Measurements from ENCODE around the gene MAP3K13. TPM values are rescaled to one million over a fixed set of nuclear protein-coding genes. Genes with fewer than 3 reads are reported as not detected.

Gene MAP3K13
- total RNA-seq, 4 donors from 2014 or later, result 17.2 to 42.6 (median 31.9) TPM

- Histone ChIP-seq H3K36me3 (no peaks in the 10 kb centered on the region), H3K4me1 (peaks cover 0 to 13% (median 4%) of the 10 kb centered on the region in 4 donors), H3K4me3 (no peak overlapping the region), H3K27me3 (no peaks in the 10 kb centered on the region), H3K27ac (no peak overlapping the region), H3K9me3 (no peaks in the 10 kb centered on the region)
- WGBS, 2 donors (ENCODE audit: low coverage in 1 of 2), result 72% methylated on average over 6 of the region's 6 CpGs; no CpG with 5 or more reads in 1 of the 2 donors
- intact Hi-C loops (cut with DNase I; ENCODE audit: low total_unique reads) (no loop called here), in situ Hi-C loops (cut with MboI; ENCODE audit: low pct_ligation_motif_present in 1 of 4, low pct_unique_long_range_greater_than_20kb in 1 of 4, low sequenced_read_pairs in 3 of 4) (no loop called here)
- no peak for DNase-seq
- no peak for TF ChIP-seq POLR2A (IDR thresholded peaks at IDR 0.05)
- TF ChIP-seq POLR2AphosphoS5 (IDR thresholded peaks at IDR 0.05), result no peak
- TF ChIP-seq CTCF (IDR thresholded peaks at IDR 0.05), result no peak
- no peak for TF ChIP-seq EP300 (IDR thresholded peaks at IDR 0.05; ENCODE audit: low read depth)
These were observed 34.7 kb downstream of the MAP3K13 start for GRCh38 chr3:185397676-185398075.

- WGBS, 2 donors (ENCODE audit: low coverage in 1 of 2), result 72 to 76% methylated on average over 13 to 16 of the region's 16 CpGs
- H3K27ac ChIP-seq, result no peak overlapping the region
- TF ChIP-seq EP300 (IDR thresholded peaks at IDR 0.05; ENCODE audit: low read depth) (no peak), CTCF (IDR thresholded peaks at IDR 0.05) (no peak), POLR2AphosphoS5 (IDR thresholded peaks at IDR 0.05) (no peak), POLR2A (IDR thresholded peaks at IDR 0.05) (no peak)
- H3K36me3 ChIP-seq, result no peaks in the 10 kb centered on the region
- in situ Hi-C loops (cut with MboI; ENCODE audit: low pct_ligation_motif_present in 1 of 4, low pct_unique_long_range_greater_than_20kb in 1 of 4, low sequenced_read_pairs in 3 of 4) (no loop called here), intact Hi-C loops (cut with DNase I; ENCODE audit: low total_unique reads) (no loop called here)
- DNase-seq, result no peak
- no peaks in the 10 kb centered on the region for H3K27me3 ChIP-seq
- H3K4me1 ChIP-seq, result peaks cover 0 to 22% (median 4%) of the 10 kb centered on the region in 4 donors
- no peak overlapping the region for H3K4me3 ChIP-seq
- H3K9me3 ChIP-seq, result no peaks in the 10 kb centered on the region
These were observed 37.1 kb downstream of the MAP3K13 start for GRCh38 chr3:185399737-185400667.

- no peaks in the 10 kb centered on the region for H3K27me3 ChIP-seq
- H3K4me1 ChIP-seq, result peaks cover 0 to 29% (median 4%) of the 10 kb centered on the region in 4 donors
- intact Hi-C loops (cut with DNase I; ENCODE audit: low total_unique reads) (no loop called here), in situ Hi-C loops (cut with MboI; ENCODE audit: low pct_ligation_motif_present in 1 of 4, low pct_unique_long_range_greater_than_20kb in 1 of 4, low sequenced_read_pairs in 3 of 4) (no loop called here)
- no peak for DNase-seq
- TF ChIP-seq POLR2AphosphoS5 (IDR thresholded peaks at IDR 0.05) (no peak), POLR2A (IDR thresholded peaks at IDR 0.05) (no peak), CTCF (IDR thresholded peaks at IDR 0.05) (no peak), EP300 (IDR thresholded peaks at IDR 0.05; ENCODE audit: low read depth) (no peak)
- no peaks in the 10 kb centered on the region for H3K9me3 ChIP-seq
- no peaks in the 10 kb centered on the region for H3K36me3 ChIP-seq
- no peak overlapping the region for H3K4me3 ChIP-seq
- no peak overlapping the region for H3K27ac ChIP-seq
- whole genome bisulfite sequencing, 2 donors (ENCODE audit: low coverage in 1 of 2), result 87% methylated on average over 1 of the region's 1 CpG; no CpG with 5 or more reads in 1 of the 2 donors
These were observed 37.9 kb downstream of the MAP3K13 start for GRCh38 chr3:185400866-185401265.

- no peak overlapping the region for H3K27ac ChIP-seq
- WGBS, 2 donors (ENCODE audit: low coverage in 1 of 2), result 42 to 49% methylated on average over 6 to 7 of the region's 7 CpGs
- intact Hi-C loops (cut with DNase I; ENCODE audit: low total_unique reads), result no loop called here
- H3K9me3 ChIP-seq, result no peaks in the 10 kb centered on the region
- no peaks in the 10 kb centered on the region for H3K27me3 ChIP-seq
- H3K4me1 ChIP-seq, result peaks cover 0 to 33% (median 4%) of the 10 kb centered on the region in 4 donors
- H3K36me3 ChIP-seq, result no peaks in the 10 kb centered on the region
- no peak for DNase-seq
- in situ Hi-C loops (cut with MboI; ENCODE audit: low pct_ligation_motif_present in 1 of 4, low pct_unique_long_range_greater_than_20kb in 1 of 4, low sequenced_read_pairs in 3 of 4), result no loop called here
- no peak for TF ChIP-seq EP300 (IDR thresholded peaks at IDR 0.05; ENCODE audit: low read depth)
- no peak for TF ChIP-seq CTCF (IDR thresholded peaks at IDR 0.05)
- H3K4me3 ChIP-seq, result no peak overlapping the region
These were observed 38.5 kb downstream of the MAP3K13 start for GRCh38 chr3:185401319-185401955.
